Upper lobe of left lung (tissue), 6 donors: Measurements from ENCODE around the gene SLF1. TPM values are rescaled to one million over a fixed set of nuclear protein-coding genes. Genes with fewer than 3 reads are reported as not detected.

Experiments used
- ATAC-seq, 2 donors: fragments of 200-7000 bp; cut with Tn5 transposase; one replicate each; pipeline ENCODE4 v1.9.1; 2022; ENCODE audit warnings: mild to moderate bottlenecking in 2 of 2, moderate library complexity in 2 of 2; ENCODE audit not compliant: low FRiP score in 2 of 2
- DNase-seq, 2 donors: peaks; one replicate each; pipeline ENCODE4 v3.0.0-alpha.2; 2019 to 2020
- H3K27ac ChIP-seq, 4 donors: fragments of 200-600 bp; sonication (generic); one replicate each; pipeline ENCODE4 v1.5.1; 2016 to 2019
- H3K27me3 ChIP-seq, 4 donors: fragments of 200-600 bp; sonication (generic); one replicate each; pipeline ENCODE4 v1.5.1; 2017 to 2019
- H3K36me3 ChIP-seq, 4 donors: fragments of 200-600 bp; sonication (generic); one replicate each; pipeline ENCODE4 v1.5.1; 2016 to 2019
- H3K4me1 ChIP-seq, 4 donors: fragments of 200-600 bp; sonication (generic); one replicate each; pipeline ENCODE4 v1.5.1; 2018 to 2019
- H3K4me3 ChIP-seq, 4 donors: fragments of 200-600 bp; sonication (generic); one replicate each; pipeline ENCODE4 v1.5.1; 2017 to 2019; ENCODE audit warnings: mild to moderate bottlenecking in 2 of 4, moderate library complexity in 1 of 4
- H3K9me3 ChIP-seq, 4 donors: fragments of 200-600 bp; sonication (generic); one replicate each; pipeline ENCODE4 v1.5.1; 2018 to 2019
- CTCF ChIP-seq, 6 experiments: fragments of 450-650 bp in 4 of 6; fragments of 200-600 bp in 2 of 6; sonication (generic) in 2 of 6; IDR thresholded peaks; one replicate each; pipeline ENCODE4 v1.5.1; 2016 to 2019; ENCODE audit warnings: antibody characterized with exemption in 6 of 6
- EP300 ChIP-seq, 4 donors: sonication (generic); formaldehyde crosslinking; IDR thresholded peaks; one replicate each; pipeline ENCODE4 v1.5.1; 2017; ENCODE audit warnings: antibody characterized with exemption in 4 of 4, control low read depth in 2 of 4
- POLR2A ChIP-seq, 4 donors: fragments of 450-650 bp; IDR thresholded peaks; one replicate each; pipeline ENCODE4 v1.5.1; 2016 to 2017; ENCODE audit warnings: antibody characterized with exemption in 4 of 4, mild to moderate bottlenecking in 2 of 4
- POLR2AphosphoS5 ChIP-seq, 2 donors: sonication (generic); formaldehyde crosslinking; IDR thresholded peaks; one replicate each; pipeline ENCODE4 v1.5.1; 2017; ENCODE audit warnings: antibody characterized with exemption in 2 of 2
- WGBS, 2 donors: methylation state at CpG; one replicate each; pipeline ENCODE4 v1.1.5; 2017 to 2018; 5-methylcytosine and 5-hydroxymethylcytosine counted together
- total RNA-seq, 6 donors: library from RNA; depleted of rRNA in 4 of 6; stranded (reverse); fragments of >200 nt in 4 of 6; gene quantifications; one replicate each; pipeline versions ENCODE4 v1.1.0 to v1.2.1, GENCODE V29; 2016 to 2021
- donor health status: DM: no; HTN: no; CAD: no; lungs with moderate emphysema.
- donor health status: DM: no; HTN: yes; CAD: no; lungs with severe emphysema.

The SLF1 gene
- total RNA-seq, 6 donors from 2014 or later = 4.3 to 19.9 (median 8.2) TPM

- H3K27ac ChIP-seq = peak overlapping the region; percentile 79 to 90 (median 84)
- peak overlapping the region; percentile 62 to 94 (median 84) for H3K4me3 ChIP-seq
- no peaks in the 10 kb centered on the region for H3K9me3 ChIP-seq
- peaks cover 14 to 26% (median 19%) of the 10 kb centered on the region in 4 donors for H3K4me1 ChIP-seq
- 1% methylated on average over 12 to 23 of the region's 23 CpGs for WGBS, 2 donors
- peak; percentile 83 to 90 for ATAC-seq
- no peaks in the 10 kb centered on the region for H3K36me3 ChIP-seq
- no peak for TF ChIP-seq POLR2A (IDR thresholded peaks at IDR 0.05)
- TF ChIP-seq EP300 (IDR thresholded peaks at IDR 0.05) = peak in 1 of 4 donors; percentile 66
- TF ChIP-seq POLR2AphosphoS5 (IDR thresholded peaks at IDR 0.05) = peak in 1 of 2 donors; percentile 60
- TF ChIP-seq CTCF (IDR thresholded peaks at IDR 0.05) = no peak
- H3K27me3 ChIP-seq = no peaks in the 10 kb centered on the region
- DNase-seq = peak; percentile 46 to 86
These were observed 408 bp upstream of the SLF1 start for GRCh38 chr5:94618029-94618492.

- 84 to 94% methylated on average over 5 of the region's 5 CpGs for WGBS, 2 donors
- no peaks in the 10 kb centered on the region for H3K27me3 ChIP-seq
- no peak for TF ChIP-seq POLR2AphosphoS5 (IDR thresholded peaks at IDR 0.05)
- TF ChIP-seq EP300 (IDR thresholded peaks at IDR 0.05) = no peak
- no peak for TF ChIP-seq CTCF (IDR thresholded peaks at IDR 0.05)
- no peak for TF ChIP-seq POLR2A (IDR thresholded peaks at IDR 0.05)
- DNase-seq (no peak), ATAC-seq (no peak)
- peaks cover 17 to 26% (median 19%) of the 10 kb centered on the region in 4 donors for H3K4me1 ChIP-seq
- H3K27ac ChIP-seq = no peak overlapping the region
- no peaks in the 10 kb centered on the region for H3K36me3 ChIP-seq
- H3K9me3 ChIP-seq = no peaks in the 10 kb centered on the region
- H3K4me3 ChIP-seq = no peak overlapping the region
These were observed 1.8 kb downstream of the SLF1 start for GRCh38 chr5:94620256-94620655.

GRCh38 chr5:94621763-94622162 lies 3.3 kb downstream of the SLF1 start:
- no peak for ATAC-seq

GRCh38 chr5:94623011-94623410 lies 4.5 kb downstream of the SLF1 start:
- Histone ChIP-seq H3K27me3 (no peaks in the 10 kb centered on the region), H3K4me1 (peaks cover 10 to 13% (median 11%) of the 10 kb centered on the region in 4 donors), H3K9me3 (no peaks in the 10 kb centered on the region), H3K27ac (no peak overlapping the region), H3K4me3 (no peak overlapping the region), H3K36me3 (no peaks in the 10 kb centered on the region)
- TF ChIP-seq POLR2AphosphoS5 (IDR thresholded peaks at IDR 0.05) (no peak), EP300 (IDR thresholded peaks at IDR 0.05) (no peak), POLR2A (IDR thresholded peaks at IDR 0.05) (no peak), CTCF (IDR thresholded peaks at IDR 0.05) (no peak)
- ATAC-seq (no peak), DNase-seq (no peak)

More at GRCh38 chr5:94621763-94622162, 3.3 kb downstream of the SLF1 start:
- Histone ChIP-seq H3K4me3 (no peak overlapping the region), H3K27me3 (no peaks in the 10 kb centered on the region), H3K4me1 (peaks cover 16 to 22% (median 19%) of the 10 kb centered on the region in 4 donors), H3K9me3 (no peaks in the 10 kb centered on the region), H3K27ac (no peak overlapping the region), H3K36me3 (no peaks in the 10 kb centered on the region)
- no peak for TF ChIP-seq EP300 (IDR thresholded peaks at IDR 0.05)
- TF ChIP-seq POLR2A (IDR thresholded peaks at IDR 0.05) = no peak
- TF ChIP-seq CTCF (IDR thresholded peaks at IDR 0.05) = no peak
- TF ChIP-seq POLR2AphosphoS5 (IDR thresholded peaks at IDR 0.05) = no peak
- DNase-seq = no peak
- 64 to 71% methylated on average over 5 of the region's 5 CpGs for WGBS, 2 donors

GRCh38 chr5:94623877-94624276 lies 5.4 kb downstream of the SLF1 start:
- Histone ChIP-seq H3K27ac (no peak overlapping the region), H3K27me3 (no peaks in the 10 kb centered on the region), H3K4me3 (no peak overlapping the region), H3K4me1 (peaks cover 10 to 12% (median 11%) of the 10 kb centered on the region in 4 donors), H3K9me3 (no peaks in the 10 kb centered on the region), H3K36me3 (peaks cover 0 to under 1% (median 0%) of the 10 kb centered on the region in 4 donors)
- 80 to 83% methylated on average over 2 of the region's 2 CpGs for WGBS, 2 donors
- no peak for ATAC-seq
- no peak for DNase-seq
- TF ChIP-seq POLR2A (IDR thresholded peaks at IDR 0.05) = no peak
- TF ChIP-seq EP300 (IDR thresholded peaks at IDR 0.05) = no peak
- no peak for TF ChIP-seq CTCF (IDR thresholded peaks at IDR 0.05)
